Nephron (organoid): ENCODE results near the gene FAM184A.

Experiments used
- H3K27ac Mint-ChIP-seq, 3 experiments: 2 replicates each; pipeline ENCODE4 v1.8.0; 2020; ENCODE audit warnings: mixed read lengths in 3 of 3, mild to moderate bottlenecking in 2 of 3, moderate library complexity in 1 of 3
- H3K27me3 Mint-ChIP-seq: 2 replicates; pipeline ENCODE4 v1.8.0; 2021; ENCODE audit warnings: low read depth, mild to moderate bottlenecking, moderate library complexity, mixed read lengths
- H3K36me3 Mint-ChIP-seq: 2 replicates; pipeline ENCODE4 v1.8.0; 2020; ENCODE audit warnings: low read depth, mixed read lengths
- H3K4me1 Mint-ChIP-seq: 2 replicates; pipeline ENCODE4 v1.8.0; 2020; ENCODE audit warnings: mixed read lengths
- H3K4me3 Mint-ChIP-seq, 3 experiments: 2 replicates each; pipeline ENCODE4 v1.8.0; 2020; ENCODE audit warnings: mild to moderate bottlenecking in 3 of 3, mixed read lengths in 3 of 3, moderate library complexity in 2 of 3
- H3K9me3 Mint-ChIP-seq: 2 replicates; pipeline ENCODE4 v1.8.0; 2020; ENCODE audit warnings: mixed read lengths
- TF ChIP-seq, protein P1 (sequence below), 3 experiments: fragments of 200-600 bp; sonication (generic); IDR thresholded peaks; one replicate each; pipeline ENCODE4 v1.5.0; 2021; ENCODE audit warnings: antibody characterized with exemption in 3 of 3; ENCODE audit not compliant: unreplicated experiment in 3 of 3

FAM184A gene

DNA sequence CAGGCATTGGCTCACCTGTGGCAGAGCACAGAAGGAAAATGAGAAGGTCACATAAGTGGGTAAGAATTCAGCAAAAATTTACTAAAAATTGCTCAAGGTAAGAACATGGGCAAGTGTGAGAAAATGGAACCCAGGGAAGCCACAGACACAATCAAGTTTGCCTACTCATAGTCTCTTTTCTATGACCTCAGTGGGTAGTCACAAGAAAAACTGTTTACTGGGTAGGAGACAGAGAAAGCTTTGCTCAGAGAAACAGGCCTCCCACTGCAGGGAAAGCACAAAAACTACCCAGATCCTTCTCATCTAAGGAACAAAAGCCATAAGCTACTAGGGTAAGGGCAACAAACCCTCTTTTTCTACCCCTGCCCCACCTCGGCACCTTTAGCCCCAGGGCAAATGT lies 35.2 kb downstream of the FAM184A start:
- TF ChIP-seq, protein P1, sequence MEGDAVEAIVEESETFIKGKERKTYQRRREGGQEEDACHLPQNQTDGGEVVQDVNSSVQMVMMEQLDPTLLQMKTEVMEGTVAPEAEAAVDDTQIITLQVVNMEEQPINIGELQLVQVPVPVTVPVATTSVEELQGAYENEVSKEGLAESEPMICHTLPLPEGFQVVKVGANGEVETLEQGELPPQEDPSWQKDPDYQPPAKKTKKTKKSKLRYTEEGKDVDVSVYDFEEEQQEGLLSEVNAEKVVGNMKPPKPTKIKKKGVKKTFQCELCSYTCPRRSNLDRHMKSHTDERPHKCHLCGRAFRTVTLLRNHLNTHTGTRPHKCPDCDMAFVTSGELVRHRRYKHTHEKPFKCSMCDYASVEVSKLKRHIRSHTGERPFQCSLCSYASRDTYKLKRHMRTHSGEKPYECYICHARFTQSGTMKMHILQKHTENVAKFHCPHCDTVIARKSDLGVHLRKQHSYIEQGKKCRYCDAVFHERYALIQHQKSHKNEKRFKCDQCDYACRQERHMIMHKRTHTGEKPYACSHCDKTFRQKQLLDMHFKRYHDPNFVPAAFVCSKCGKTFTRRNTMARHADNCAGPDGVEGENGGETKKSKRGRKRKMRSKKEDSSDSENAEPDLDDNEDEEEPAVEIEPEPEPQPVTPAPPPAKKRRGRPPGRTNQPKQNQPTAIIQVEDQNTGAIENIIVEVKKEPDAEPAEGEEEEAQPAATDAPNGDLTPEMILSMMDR (IDR thresholded peaks at IDR 0.05; ENCODE audit: unreplicated experiment in 3 of 3): no peak
- Mint-ChIP-seq H3K27me3 (no peaks in the 10 kb centered on the region), H3K9me3 (peaks cover 13% of the 10 kb centered on the region), H3K36me3 (no peaks in the 10 kb centered on the region), H3K27ac (no peak overlapping the region), H3K4me1 (no peaks in the 10 kb centered on the region), H3K4me3 (no peak overlapping the region)

- TF ChIP-seq, protein P1 (IDR thresholded peaks at IDR 0.05; ENCODE audit: unreplicated experiment in 3 of 3): no peak
- no peaks in the 10 kb centered on the region for H3K36me3 Mint-ChIP-seq
- no peak overlapping the region for H3K27ac Mint-ChIP-seq
- no peak overlapping the region for H3K4me3 Mint-ChIP-seq
- peaks cover 12% of the 10 kb centered on the region for H3K4me1 Mint-ChIP-seq
- no peaks in the 10 kb centered on the region for H3K27me3 Mint-ChIP-seq
- H3K9me3 Mint-ChIP-seq: no peaks in the 10 kb centered on the region
Observed at GRCh38 chr6:119040636-119041035, 37.8 kb downstream of the FAM184A start.

DNA sequence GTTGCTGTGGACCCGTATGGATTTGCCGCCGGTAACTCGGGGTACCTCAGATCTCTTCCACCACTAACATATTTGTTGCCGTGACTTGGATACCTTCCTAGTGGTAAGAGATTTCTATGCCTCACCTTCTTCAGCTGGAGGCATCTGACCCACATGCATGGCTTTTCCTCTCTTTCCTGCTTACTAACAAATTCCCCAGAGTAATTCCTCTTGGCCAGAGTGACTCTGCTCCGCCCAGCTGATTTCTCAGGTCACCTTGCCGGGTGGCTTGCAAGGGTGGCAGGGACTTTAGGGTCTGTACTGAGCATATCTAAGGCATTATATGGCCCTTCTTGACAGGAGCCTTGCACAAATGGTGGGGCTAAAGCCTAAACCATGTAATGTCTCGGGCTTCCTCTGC lies 38.2 kb downstream of the FAM184A start:
- Mint-ChIP-seq H3K4me3 (no peak overlapping the region), H3K36me3 (no peaks in the 10 kb centered on the region)

DNA sequence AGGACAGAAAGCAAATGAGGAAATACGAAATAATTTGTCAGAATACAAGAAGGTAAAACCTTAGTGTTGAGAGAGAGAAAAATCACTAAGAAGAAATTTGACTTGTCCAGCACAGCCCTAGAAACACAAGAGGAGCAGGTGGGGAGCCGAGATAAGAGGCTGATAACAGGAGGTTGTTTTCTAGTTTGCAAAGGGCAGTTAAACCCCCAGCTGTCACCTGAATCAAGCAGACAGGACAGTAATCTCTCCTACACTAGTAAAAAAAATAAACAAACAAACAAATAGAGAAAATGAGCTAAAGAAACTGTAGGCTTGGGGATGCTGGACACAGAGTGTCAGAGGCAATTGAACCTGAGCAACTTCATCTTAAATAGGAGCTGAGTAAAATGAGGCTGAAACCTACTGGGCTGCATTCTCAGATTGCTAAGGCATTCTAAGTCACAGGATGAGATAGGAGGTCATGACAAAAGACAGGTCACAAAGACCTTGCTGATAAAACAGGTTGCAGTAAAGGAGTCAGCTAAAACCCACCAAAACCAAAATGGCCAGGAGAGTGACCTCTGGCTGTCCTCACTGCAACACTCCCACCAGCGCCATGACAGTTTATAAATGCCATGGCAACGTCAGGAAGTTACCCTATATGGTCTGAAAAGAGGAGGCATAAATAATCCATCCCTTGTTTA lies 40.4 kb downstream of the FAM184A start:
- TF ChIP-seq, protein P1 (IDR thresholded peaks at IDR 0.05; ENCODE audit: unreplicated experiment in 3 of 3): no peak
- no peaks in the 10 kb centered on the region for H3K9me3 Mint-ChIP-seq
- no peaks in the 10 kb centered on the region for H3K36me3 Mint-ChIP-seq
- H3K27ac Mint-ChIP-seq: no peak overlapping the region
- H3K27me3 Mint-ChIP-seq: no peaks in the 10 kb centered on the region
- no peak overlapping the region for H3K4me3 Mint-ChIP-seq
- peaks cover 23% of the 10 kb centered on the region for H3K4me1 Mint-ChIP-seq

More for the DNA sequence above, 38.2 kb downstream of the FAM184A start:
- Mint-ChIP-seq H3K4me1 (peaks cover 16% of the 10 kb centered on the region), H3K9me3 (no peaks in the 10 kb centered on the region), H3K27me3 (no peaks in the 10 kb centered on the region), H3K27ac (no peak overlapping the region)
- TF ChIP-seq, protein P1 (IDR thresholded peaks at IDR 0.05; ENCODE audit: unreplicated experiment in 3 of 3): no peak

DNA sequence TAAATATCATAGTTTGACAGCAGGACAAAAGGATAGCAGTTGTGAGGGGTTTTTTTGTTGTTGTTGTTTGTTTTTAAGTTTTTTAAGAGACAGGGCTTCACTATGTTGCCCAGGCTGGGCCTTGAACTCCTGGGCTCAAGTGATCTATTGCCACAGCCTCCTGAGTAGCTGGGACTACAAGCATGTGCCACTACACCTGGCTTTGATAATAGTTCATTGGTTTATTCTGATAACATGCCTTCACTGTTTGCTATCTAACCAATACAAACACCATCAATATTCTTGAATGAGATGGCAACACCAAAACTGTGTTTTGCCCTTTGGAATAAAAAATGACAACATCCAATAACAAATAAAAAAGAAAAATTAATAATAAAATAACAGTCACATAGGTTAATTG lies 41.2 kb downstream of the FAM184A start:
- no peaks in the 10 kb centered on the region for H3K9me3 Mint-ChIP-seq
- no peaks in the 10 kb centered on the region for H3K36me3 Mint-ChIP-seq
- peaks cover 23% of the 10 kb centered on the region for H3K4me1 Mint-ChIP-seq
- no peaks in the 10 kb centered on the region for H3K27me3 Mint-ChIP-seq
- TF ChIP-seq, protein P1 (IDR thresholded peaks at IDR 0.05; ENCODE audit: unreplicated experiment in 3 of 3): no peak
- H3K4me3 Mint-ChIP-seq: no peak overlapping the region
- no peak overlapping the region for H3K27ac Mint-ChIP-seq

DNA sequence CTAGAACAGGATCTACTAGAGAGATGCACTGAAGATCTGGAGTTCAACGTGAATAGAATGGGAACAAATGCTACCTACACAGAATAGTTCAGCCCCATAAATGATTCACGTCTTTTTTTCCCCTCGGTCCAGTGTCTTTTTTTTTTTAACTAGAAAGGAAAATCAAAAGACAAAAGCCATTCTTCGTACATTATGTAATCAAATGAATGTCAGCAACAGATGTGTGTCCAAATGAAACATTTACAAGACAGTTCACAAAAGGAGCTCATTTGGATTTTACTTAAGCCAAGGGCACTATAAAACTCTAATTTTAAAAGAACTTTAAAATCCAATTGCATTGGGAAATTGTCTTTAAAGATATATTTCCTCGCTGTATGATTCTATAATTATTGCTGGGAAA lies 42.4 kb downstream of the FAM184A start:
- TF ChIP-seq, protein P1 (IDR thresholded peaks at IDR 0.05; ENCODE audit: unreplicated experiment in 3 of 3): no peak
- H3K27ac Mint-ChIP-seq: peak overlapping the region in 2 of 3 experiments; percentile 18 to 79

More for the DNA sequence above, 42.4 kb downstream of the FAM184A start:
- H3K36me3 Mint-ChIP-seq: no peaks in the 10 kb centered on the region
- H3K27me3 Mint-ChIP-seq: no peaks in the 10 kb centered on the region
- no peak overlapping the region for H3K4me3 Mint-ChIP-seq
- H3K9me3 Mint-ChIP-seq: no peaks in the 10 kb centered on the region
- peaks cover 23% of the 10 kb centered on the region for H3K4me1 Mint-ChIP-seq
